Measurements from ENCODE around the gene FNDC8.

- TF ChIP-seq TAF1 (IDR thresholded peaks at IDR 0.05; ENCODE audit: borderline replicate concordance, low read depth, low read length) (no peak), POLR2A (IDR thresholded peaks at IDR 0.05; ENCODE audit: low read depth, low read length) (no peak)
Observed at GRCh38 chr17:35154196-35155165, 33.1 kb downstream of the FNDC8 start.

All from GM12892 (cell line).